HEK293 (cell line): ENCODE data around the gene AEN.

Experiments used
- CTCF ChIP-seq: fragments of 450-650 bp; formaldehyde crosslinking; IDR thresholded peaks from 2 replicates; pipeline ENCODE4 v1.5.1; 2016; ENCODE audit warnings: missing biosample characterization, missing genetic modification characterization
- YY1 ChIP-seq: fragments of 450-650 bp; formaldehyde crosslinking; IDR thresholded peaks from 2 replicates; pipeline ENCODE4 v1.5.1; 2018; ENCODE audit warnings: missing biosample characterization, missing genetic modification characterization
- ZBTB1 ChIP-seq: fragments of 450-650 bp; formaldehyde crosslinking; IDR thresholded peaks from 2 replicates; pipeline ENCODE4 v1.5.1; 2016; ENCODE audit warnings: missing biosample characterization, missing genetic modification characterization
- ZBTB26 ChIP-seq: fragments of 450-650 bp; formaldehyde crosslinking; optimal IDR thresholded peaks from 2 replicates; pipeline ENCODE3; 2016; ENCODE audit warnings: missing biosample characterization, mild to moderate bottlenecking, missing genetic modification characterization
- ZNF121 ChIP-seq: fragments of 450-650 bp; formaldehyde crosslinking; IDR thresholded peaks from 2 replicates; pipeline ENCODE4 v1.5.1; 2016; ENCODE audit warnings: missing biosample characterization, missing genetic modification characterization
- ZNF133 ChIP-seq: fragments of 450-650 bp; formaldehyde crosslinking; IDR thresholded peaks from 2 replicates; pipeline ENCODE4 v1.5.1; 2016; ENCODE audit warnings: missing biosample characterization, missing genetic modification characterization
- ZNF169 ChIP-seq: fragments of 450-650 bp; formaldehyde crosslinking; IDR thresholded peaks from 2 replicates; pipeline ENCODE4 v1.5.1; 2016; ENCODE audit warnings: missing biosample characterization, missing genetic modification characterization
- ZNF223 ChIP-seq: fragments of 450-650 bp; formaldehyde crosslinking; IDR thresholded peaks from 2 replicates; pipeline ENCODE4 v1.5.1; 2016; ENCODE audit warnings: missing biosample characterization, missing genetic modification characterization
- ZNF239 ChIP-seq: fragments of 450-650 bp; formaldehyde crosslinking; IDR thresholded peaks from 2 replicates; pipeline ENCODE4 v1.5.1; 2016; ENCODE audit warnings: missing biosample characterization, missing genetic modification characterization
- ZNF24 ChIP-seq: fragments of 450-650 bp; formaldehyde crosslinking; IDR thresholded peaks from 2 replicates; pipeline ENCODE4 v1.5.1; 2016; ENCODE audit warnings: missing biosample characterization, missing genetic modification characterization
- ZNF274 ChIP-seq, 2 experiments: fragments of 200-500 bp in 1 of 2; fragments of 450-650 bp in 1 of 2; sonication (Bioruptor generic) in 1 of 2; formaldehyde crosslinking in 1 of 2; IDR thresholded peaks; 2 replicates each; pipeline versions ENCODE4 v1.5.1 to v1.6.1; 2014 to 2016; ENCODE audit warnings: borderline replicate concordance in 1 of 2, inconsistent platforms in 1 of 2, low read length in 1 of 2, missing biosample characterization in 1 of 2, missing genetic modification characterization in 1 of 2
- ZNF549 ChIP-seq: fragments of 450-650 bp; IDR thresholded peaks from 2 replicates; pipeline ENCODE4 v1.5.1; 2018; ENCODE audit warnings: missing biosample characterization, missing genetic modification characterization, mild to moderate bottlenecking, inconsistent platforms, moderate library complexity
- ZNF747 ChIP-seq: fragments of 450-650 bp; formaldehyde crosslinking; IDR thresholded peaks from 2 replicates; pipeline ENCODE4 v1.5.1; 2016; ENCODE audit warnings: missing biosample characterization, missing genetic modification characterization
- ZNF76 ChIP-seq: fragments of 450-650 bp; formaldehyde crosslinking; IDR thresholded peaks from 2 replicates; pipeline ENCODE4; 2016; ENCODE audit warnings: low read depth, missing biosample characterization, missing genetic modification characterization, borderline replicate concordance

GRCh38 chr15:88653200-88654064 is 32.3 kb downstream of the AEN start:
- TF ChIP-seq CTCF (tag by site-specific recombination) (no peak), ZNF76 (tag by site-specific recombination) (no peak), YY1 (tag by site-specific recombination) (no peak), ZNF747 (tag by site-specific recombination) (no peak), ZBTB26 (no peak), ZNF223 (tag by site-specific recombination) (no peak), ZNF239 (tag by site-specific recombination) (no peak), ZNF274 (IDR thresholded peaks at IDR 0.05; ENCODE audit: low read length) (no peak), ZNF274 (tag by site-specific recombination; IDR thresholded peaks at IDR 0.05; ENCODE audit: borderline replicate concordance) (no peak), ZNF169 (tag by site-specific recombination) (no peak), ZNF121 (tag by site-specific recombination) (no peak), ZNF549 (tag by site-specific recombination) (no peak), ZNF133 (no peak), ZNF24 (tag by site-specific recombination) (no peak), ZBTB1 (tag by site-specific recombination) (no peak)
